HepG2 (cell line): ENCODE results near the gene WNK4. TPM values are rescaled to one million over a fixed set of nuclear protein-coding genes. Genes with fewer than 3 reads are reported as not detected.

Experiments
- ATF7-NPFF ChIP-seq: sonication (generic); formaldehyde crosslinking; IDR thresholded peaks from 2 replicates; pipeline ENCODE4 v1.8.1; 2023; ENCODE audit warnings: mild to moderate bottlenecking, low read depth, missing genetic modification reagents, moderate library complexity
- DNMT3B ChIP-seq: conservative IDR thresholded peaks from 2 replicates; pipeline ENCODE4 v1.6.1; 2016; ENCODE audit warnings: missing biosample characterization, control low read depth
- EEA1 ChIP-seq: sonication (generic); formaldehyde crosslinking; IDR thresholded peaks from 2 replicates; pipeline ENCODE4 v1.5.1; 2020; ENCODE audit warnings: mild to moderate bottlenecking, missing genetic modification reagents, borderline replicate concordance
- GPBP1L1 ChIP-seq: sonication (generic); formaldehyde crosslinking; IDR thresholded peaks from 2 replicates; pipeline ENCODE4 v1.5.0; 2020; ENCODE audit warnings: mild to moderate bottlenecking, missing genetic modification reagents
- RXRA ChIP-seq: sonication (generic); formaldehyde crosslinking; IDR thresholded peaks from 2 replicates; pipeline ENCODE4 v1.5.1; 2020; ENCODE audit warnings: missing genetic modification reagents
- YEATS4 ChIP-seq: sonication (generic); formaldehyde crosslinking; IDR thresholded peaks from 2 replicates; pipeline ENCODE4 v1.4.0; 2020; ENCODE audit warnings: missing genetic modification reagents, borderline replicate concordance
- ZBTB34 ChIP-seq: sonication (generic); formaldehyde crosslinking; IDR thresholded peaks from 2 replicates; pipeline ENCODE4 v1.8.0; 2022; ENCODE audit warnings: mild to moderate bottlenecking, missing genetic modification reagents
- ZFYVE20 ChIP-seq: sonication (generic); formaldehyde crosslinking; IDR thresholded peaks from 2 replicates; pipeline ENCODE4 v1.8.0; 2023; ENCODE audit warnings: low read depth, mild to moderate bottlenecking, moderate library complexity, missing genetic modification reagents, borderline replicate concordance
- ZNF235 ChIP-seq: sonication (generic); formaldehyde crosslinking; IDR thresholded peaks from 2 replicates; pipeline ENCODE4 v1.8.1; 2023; ENCODE audit warnings: mild to moderate bottlenecking, missing genetic modification reagents, borderline replicate concordance
- ZNF513 ChIP-seq: sonication (generic); formaldehyde crosslinking; conservative IDR thresholded peaks from 2 replicates; pipeline ENCODE4 v1.5.0; 2020; ENCODE audit warnings: missing genetic modification reagents
- ZNF883 ChIP-seq: sonication (generic); formaldehyde crosslinking; IDR thresholded peaks from 2 replicates; pipeline ENCODE4 v1.5.1; 2020; ENCODE audit warnings: mild to moderate bottlenecking, missing genetic modification reagents; ENCODE audit errors: not compliant biosample characterization
- polyA plus RNA-seq, 8 experiments: library from polyadenylated mRNA; depleted of rRNA in 3 of 8; stranded (reverse) in 7 of 8; unstranded in 1 of 8; fragments of >200 nt; fragmentation: Illumina TruSeq in 4 of 8; extraction: Trizol in 4 of 8; gene quantifications; 2 replicates each; pipeline versions ENCODE4 v1.2.1 to v1.2.3, GENCODE V29; 2011 to 2016; ENCODE audit warnings: low read depth in 4 of 8, missing spikeins in 1 of 8, mixed read lengths in 1 of 8; ENCODE audit not compliant: insufficient read depth in 1 of 8
- total RNA-seq, 5 experiments: library from RNA; depleted of rRNA; stranded (reverse); fragments of >200 nt; fragmentation: Illumina TruSeq; extraction: Trizol; gene quantifications; 2 replicates each; pipeline ENCODE4 v1.2.3, GENCODE V29; 2016; ENCODE audit warnings: low read depth in 1 of 5

The WNK4 gene
- total and polyA plus RNA-seq, 2 of the 13 experiments (the other 11 are each of a cell fraction or from before 2014, with no cell fraction given), result 2.7 to 13.7 TPM

GRCh38 chr17:42780851-42781638 is 635 bp downstream of the WNK4 start (continued):
- TF ChIP-seq ZNF513 (CRISPR knock-in tag) (peak; percentile 2; the same call in 1 of the 2 replicates), YEATS4 (CRISPR knock-in tag) (0 out of 2 replicates have a peak, but pooled peaks have one; percentile 0), ZNF235 (CRISPR knock-in tag) (peak; percentile 40; the same call in 1 of the 2 replicates), DNMT3B (CRISPR knock-in tag) (0 out of 2 replicates have a peak, but pooled peaks have one; percentile 30), ZFYVE20 (CRISPR knock-in tag) (no peak; the same call in 1 of the 2 replicates), ZBTB34 (CRISPR knock-in tag) (0 out of 2 replicates have a peak, but pooled peaks have one; percentile 53), ZNF883 (CRISPR knock-in tag) (peak; percentile 3), RXRA (peak; percentile 43; the same call in 1 of the 2 replicates), ATF7-NPFF (CRISPR knock-in tag) (peak; percentile 69), EEA1 (CRISPR knock-in tag) (peak; percentile 80; the same call in 1 of the 2 replicates), GPBP1L1 (CRISPR knock-in tag) (no peak)
